Measurements from ENCODE around the gene FHIP1B. TPM values are rescaled to one million over a fixed set of nuclear protein-coding genes. Genes with fewer than 3 reads are reported as not detected.

Gene FHIP1B
- total RNA-seq, 2 experiments from 2014 or later, result 14.2 to 16.0 TPM

GRCh38 chr11:6199174-6199810, 35.1 kb downstream of the FHIP1B start, which contains the start of gene OR52W1:
OR52W1 (plus strand) TSS chr11:6199224; CDS start chr11:6199224, 0 bp downstream.
- Mint-ChIP-seq H3K36me3 (peaks cover 20% of the 10 kb centered on the region), H3K27ac (no peak within 1 kb of the TSS), H3K27me3 (no peaks in the 10 kb centered on the region), H3K4me3 (no peak within 1 kb of the TSS), H3K9me3 (no peaks in the 10 kb centered on the region), H3K4me1 (peaks cover 38% of the 10 kb centered on the region)
- no peak for DNase-seq

GRCh38 chr11:6197466-6198200, 36.8 kb downstream of the FHIP1B start:
- DNase-seq, result no peak
- Mint-ChIP-seq H3K36me3 (peaks cover 11% of the 10 kb centered on the region), H3K4me1 (peaks cover 24% of the 10 kb centered on the region), H3K9me3 (no peaks in the 10 kb centered on the region), H3K4me3 (no peak overlapping the region), H3K27ac (no peak overlapping the region), H3K27me3 (no peaks in the 10 kb centered on the region)

- H3K36me3 Mint-ChIP-seq, result peaks cover 8% of the 10 kb centered on the region
- peak overlapping the region; percentile 51 for H3K27ac Mint-ChIP-seq
- H3K9me3 Mint-ChIP-seq, result no peaks in the 10 kb centered on the region
- no peaks in the 10 kb centered on the region for H3K27me3 Mint-ChIP-seq
- peaks cover 18% of the 10 kb centered on the region for H3K4me1 Mint-ChIP-seq
- no peak overlapping the region for H3K4me3 Mint-ChIP-seq
- no peak for DNase-seq
These were observed 38.0 kb downstream of the FHIP1B start for GRCh38 chr11:6196396-6196795.

GRCh38 chr11:6194065-6194581, 40.3 kb downstream of the FHIP1B start:
- Mint-ChIP-seq H3K36me3 (peaks cover 3% of the 10 kb centered on the region), H3K27me3 (no peaks in the 10 kb centered on the region), H3K4me1 (peaks cover 12% of the 10 kb centered on the region), H3K9me3 (no peaks in the 10 kb centered on the region), H3K27ac (no peak overlapping the region), H3K4me3 (no peak overlapping the region)
- DNase-seq, result no peak

GRCh38 chr11:6191742-6192141, 42.7 kb downstream of the FHIP1B start:
- Mint-ChIP-seq H3K27ac (no peak overlapping the region), H3K4me3 (no peak overlapping the region), H3K9me3 (peaks cover under 1% of the 10 kb centered on the region)

GRCh38 chr11:6175440-6175839, 59.0 kb downstream of the FHIP1B start:
- Mint-ChIP-seq H3K9me3 (peaks cover 5% of the 10 kb centered on the region), H3K36me3 (peaks cover 5% of the 10 kb centered on the region), H3K27ac (no peak overlapping the region), H3K4me1 (no peaks in the 10 kb centered on the region), H3K4me3 (no peak overlapping the region), H3K27me3 (peaks cover 9% of the 10 kb centered on the region)
- no peak for DNase-seq

More at GRCh38 chr11:6191742-6192141, 42.7 kb downstream of the FHIP1B start:
- DNase-seq, result no peak
- Mint-ChIP-seq H3K36me3 (peaks cover 3% of the 10 kb centered on the region), H3K4me1 (peaks cover 8% of the 10 kb centered on the region), H3K27me3 (no peaks in the 10 kb centered on the region)

- peaks cover 2% of the 10 kb centered on the region for H3K9me3 Mint-ChIP-seq
- H3K27ac Mint-ChIP-seq, result no peak within 1 kb of the TSS
- no peaks in the 10 kb centered on the region for H3K36me3 Mint-ChIP-seq
- peaks cover 11% of the 10 kb centered on the region for H3K27me3 Mint-ChIP-seq
- DNase-seq, result no peak
- H3K4me1 Mint-ChIP-seq, result no peaks in the 10 kb centered on the region
- no peak within 1 kb of the TSS for H3K4me3 Mint-ChIP-seq
These were observed 64.2 kb downstream of the FHIP1B start, which contains the start of gene OR52B2 for GRCh38 chr11:6170226-6170625. OR52B2 (minus strand) TSS chr11:6170326; CDS start chr11:6170326, 0 bp downstream.

Other genes starting within 250 kb of the FHIP1B start
- not detected for gene OR52L1, start 247.7 kb downstream of the FHIP1B start, total RNA-seq
- gene OR56A4, start 227.7 kb downstream of the FHIP1B start, total RNA-seq, result not detected
- not detected for gene OR56A1, start 203.9 kb downstream of the FHIP1B start, total RNA-seq
- gene OR56B4, start 127.0 kb downstream of the FHIP1B start, total RNA-seq, result not detected
- gene OR52B2, start 64.3 kb downstream of the FHIP1B start, total RNA-seq, result not detected
- gene OR52W1, start 35.4 kb downstream of the FHIP1B start, total RNA-seq, result not detected
- gene C11orf42, start 29.1 kb downstream of the FHIP1B start, total RNA-seq, result not detected
- under 1 TPM; 0.10 to 0.30 TPM for gene CNGA4, start 4.5 kb upstream of the FHIP1B start, total RNA-seq
- gene CCKBR, start 25.2 kb upstream of the FHIP1B start, total RNA-seq, result under 1 TPM; 0.16 to 0.43 TPM
- 10 to 100 TPM; 26.3 to 30.0 TPM for gene CAVIN3, start 85.9 kb upstream of the FHIP1B start, total RNA-seq
- gene SMPD1, start 155.8 kb upstream of the FHIP1B start, total RNA-seq, result 10 to 100 TPM; 12.9 to 16.9 TPM
- 10 to 100 TPM; 29.2 to 32.3 TPM for gene APBB1, start 184.5 kb upstream of the FHIP1B start, total RNA-seq
- gene HPX, start 206.4 kb upstream of the FHIP1B start, total RNA-seq, result not detected
- gene TRIM3, start 239.3 kb upstream of the FHIP1B start, total RNA-seq, result 1 to 10 TPM; 3.4 to 3.6 TPM
- gene ARFIP2, start 246.7 kb upstream of the FHIP1B start, total RNA-seq, result 10 to 100 TPM; 44.2 to 47.1 TPM
- gene TIMM10B, start 246.9 kb upstream of the FHIP1B start, total RNA-seq, result 10 to 100 TPM; 40.3 to 44.3 TPM